GM21576 (cell line): ENCODE data around the gene VPS72.

Experiments used
- ATAC-seq: cut with Tn5 transposase; IDR thresholded peaks from one replicate; pipeline ENCODE4 v1.9.1; 2021; ENCODE audit warnings: mild to moderate bottlenecking, moderate library complexity; ENCODE audit not compliant: unreplicated experiment

Gene VPS72

GRCh38 chr1:151145304-151146071, 44.5 kb downstream of the VPS72 start:
- ATAC-seq: no peak

GRCh38 chr1:151144474-151145303, 45.3 kb downstream of the VPS72 start:
- no peak for ATAC-seq

GRCh38 chr1:151143986-151144385, 46.0 kb downstream of the VPS72 start:
- ATAC-seq: no peak

- ATAC-seq: no peak
Measured at GRCh38 chr1:151143057-151143435, 47.0 kb downstream of the VPS72 start.

GRCh38 chr1:151142411-151143056, 47.5 kb downstream of the VPS72 start:
- ATAC-seq: no peak

GRCh38 chr1:151137789-151138188, 52.2 kb downstream of the VPS72 start:
- no peak for ATAC-seq

GRCh38 chr1:151135433-151136385, 54.3 kb downstream of the VPS72 start:
- ATAC-seq: no peak

- no peak for ATAC-seq
Measured at GRCh38 chr1:151134991-151135390, 55.0 kb downstream of the VPS72 start.

- no peak for ATAC-seq
Measured at GRCh38 chr1:151134396-151134795, 55.6 kb downstream of the VPS72 start.

GRCh38 chr1:151133018-151133806, 56.8 kb downstream of the VPS72 start:
- no peak for ATAC-seq

GRCh38 chr1:151132335-151133017, 57.5 kb downstream of the VPS72 start:
- ATAC-seq: no peak

GRCh38 chr1:151131701-151132334, 58.2 kb downstream of the VPS72 start:
- ATAC-seq: no peak

GRCh38 chr1:151130987-151131586, 58.9 kb downstream of the VPS72 start:
- ATAC-seq: no peak

GRCh38 chr1:151128800-151129199, 61.2 kb downstream of the VPS72 start:
- ATAC-seq: no peak
